Activated CD4-positive, alpha-beta T cell treated with anti-CD3 and anti-CD28 coated beads for 48 hours (primary cell): ENCODE data around the gene FOXP1.

Experiments used
- DNase-seq: peaks from one replicate; pipeline ENCODE4 v3.0.0-alpha.2; 2020

FOXP1 gene

DNA sequence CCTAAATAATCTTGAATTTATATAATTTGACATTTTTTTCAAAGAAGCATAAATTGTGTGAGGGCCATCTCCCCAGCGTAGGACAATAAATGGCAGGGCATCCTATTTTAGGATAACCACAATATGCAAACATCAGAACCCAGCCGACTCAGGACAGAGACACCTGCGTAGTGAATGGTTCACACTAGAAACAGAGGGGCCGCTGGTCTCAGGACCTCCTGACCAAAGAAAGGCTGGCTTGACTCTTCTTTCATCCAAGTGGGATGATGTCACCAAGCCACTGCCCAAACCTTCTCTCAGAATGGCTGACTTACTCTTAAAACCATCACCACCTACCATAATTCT lies 162.1 kb downstream of the FOXP1 start:
- DNase-seq = no peak

- DNase-seq = no peak
These were observed 164.2 kb downstream of the FOXP1 start for GRCh38 chr3:71419369-71419768.

- DNase-seq = no peak
These were observed 165.7 kb downstream of the FOXP1 start for GRCh38 chr3:71417791-71418190.

- DNase-seq = peak; percentile 57
These were observed 166.7 kb downstream of the FOXP1 start for GRCh38 chr3:71416876-71417275.

DNA sequence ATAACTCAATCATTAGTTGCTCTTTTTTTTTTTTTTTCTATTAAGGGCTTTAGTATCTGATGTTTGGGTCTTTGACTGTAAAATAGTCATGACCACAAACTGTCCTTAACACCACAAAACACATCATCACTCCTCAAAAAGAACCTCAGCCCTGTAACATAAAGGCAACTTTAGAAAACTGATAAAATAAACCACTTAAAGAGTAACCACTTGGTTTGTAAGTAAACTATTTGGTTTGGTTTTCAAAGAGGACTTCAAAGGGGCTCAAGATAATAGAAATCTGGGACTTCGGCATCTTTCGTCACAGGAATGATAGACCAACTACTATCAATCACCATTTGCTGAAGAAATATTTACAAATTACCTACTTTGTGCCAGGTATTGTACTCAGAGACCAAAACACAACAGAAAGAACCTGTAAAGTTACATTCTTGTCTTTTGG lies 167.8 kb downstream of the FOXP1 start:
- no peak for DNase-seq

DNA sequence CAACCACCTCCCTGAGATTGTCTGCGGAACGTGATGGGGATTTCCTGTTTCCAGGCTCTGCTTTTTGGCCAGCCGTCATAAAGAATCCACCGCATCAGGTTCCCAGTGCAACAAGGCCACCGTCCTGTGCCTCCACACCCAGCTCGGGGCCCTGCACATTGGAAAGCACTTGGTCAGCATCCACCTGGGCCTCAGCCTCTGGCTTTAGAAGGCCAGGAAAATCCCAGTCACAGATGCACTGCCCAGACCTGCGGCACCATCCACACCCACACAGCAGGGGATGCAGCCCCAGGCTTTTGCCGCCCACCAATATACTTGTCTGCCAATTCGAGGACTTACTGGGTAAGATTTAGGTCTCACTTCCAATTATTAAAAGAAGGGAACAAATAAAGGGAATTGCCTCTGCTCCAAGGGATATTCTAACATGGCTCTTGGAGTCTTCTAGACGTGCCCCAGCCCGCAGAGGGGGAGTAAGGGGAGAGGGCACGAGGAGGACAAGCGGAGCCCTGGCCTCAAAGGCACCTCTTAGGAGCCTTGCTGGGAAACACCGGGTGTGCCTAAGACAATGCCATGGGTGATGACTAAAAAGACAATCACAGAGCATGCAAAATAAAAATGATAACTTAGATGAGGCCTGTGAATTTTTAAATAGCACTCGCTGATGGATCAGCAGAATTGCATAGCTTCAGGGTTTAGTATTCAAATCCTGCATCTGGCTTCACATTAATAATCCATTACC lies 169.2 kb downstream of the FOXP1 start:
- DNase-seq = no peak

GRCh38 chr3:71413572-71413971 lies 170.0 kb downstream of the FOXP1 start:
- DNase-seq = no peak

DNA sequence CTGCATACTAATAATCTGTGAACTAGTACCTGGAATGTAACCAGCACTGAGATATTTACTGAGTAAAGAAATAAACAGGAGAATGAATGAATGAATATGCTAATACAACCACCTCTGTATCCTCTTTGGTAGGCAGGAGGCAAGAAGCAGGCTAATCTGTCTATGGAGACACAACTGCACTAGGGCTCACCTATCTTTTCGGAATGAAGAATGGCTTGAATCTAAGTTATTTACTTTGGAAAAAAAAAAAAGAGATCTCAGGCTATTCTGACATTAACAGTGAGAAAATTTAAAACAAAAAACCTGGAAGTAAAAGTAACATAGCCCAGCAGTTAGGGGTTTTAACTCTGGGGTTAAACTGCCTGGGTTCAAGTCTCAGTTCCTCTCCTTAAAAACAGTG lies 174.2 kb downstream of the FOXP1 start:
- DNase-seq = no peak

- DNase-seq = no peak
These were observed 174.6 kb downstream of the FOXP1 start for GRCh38 chr3:71408903-71409302.

DNA sequence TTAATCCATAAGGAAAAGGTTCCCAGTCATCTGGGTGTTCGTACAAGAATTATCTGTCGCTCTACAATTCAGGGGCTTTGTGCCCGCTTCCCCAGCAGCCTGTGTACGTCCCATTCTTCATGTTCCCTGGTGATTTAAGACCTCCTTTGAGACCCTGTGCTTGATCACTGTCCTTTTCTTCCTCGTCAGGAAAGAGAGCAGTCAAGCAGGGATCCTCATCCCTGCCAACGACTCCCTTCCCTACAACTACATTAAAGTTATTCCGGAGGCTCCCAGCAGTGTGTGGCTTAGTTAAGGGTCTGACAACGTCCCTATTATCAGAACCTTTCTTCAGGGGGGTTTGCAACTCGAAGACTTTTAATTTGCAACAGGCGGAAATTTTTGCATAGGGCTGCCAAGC lies 175.7 kb downstream of the FOXP1 start:
- no peak for DNase-seq

- DNase-seq = no peak
These were observed 176.3 kb downstream of the FOXP1 start for GRCh38 chr3:71406972-71407810.

DNA sequence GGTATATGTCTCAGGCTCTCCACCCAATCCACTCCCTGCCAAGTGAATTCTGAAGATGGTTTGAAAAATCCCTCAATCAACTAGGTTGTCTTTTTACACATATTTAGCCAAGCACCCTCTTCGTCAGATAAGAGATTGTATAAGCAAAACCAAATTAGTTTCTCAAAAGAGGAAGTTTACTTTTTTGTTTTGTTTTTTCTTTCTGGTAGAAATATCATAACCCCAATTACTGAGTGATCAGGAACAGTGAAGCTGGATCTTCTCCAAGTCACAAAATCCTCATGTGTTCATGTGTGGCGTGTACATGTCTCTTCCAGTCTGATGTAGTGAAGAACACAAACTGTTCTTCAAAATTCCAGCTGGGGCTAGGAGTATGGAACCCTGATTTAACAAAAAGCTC lies 180.6 kb downstream of the FOXP1 start:
- DNase-seq = no peak

- DNase-seq = no peak
These were observed 181.2 kb downstream of the FOXP1 start for GRCh38 chr3:71402280-71402679.

GRCh38 chr3:71401695-71402231 lies 181.8 kb downstream of the FOXP1 start:
- no peak for DNase-seq

- DNase-seq = no peak
These were observed 182.5 kb downstream of the FOXP1 start for GRCh38 chr3:71400986-71401451.

- no peak for DNase-seq
These were observed 184.1 kb downstream of the FOXP1 start for GRCh38 chr3:71399478-71399877.

GRCh38 chr3:71398157-71398836 lies 185.2 kb downstream of the FOXP1 start:
- DNase-seq = peak; percentile 47

- DNase-seq = no peak
These were observed 185.8 kb downstream of the FOXP1 start for GRCh38 chr3:71397726-71398125.

DNA sequence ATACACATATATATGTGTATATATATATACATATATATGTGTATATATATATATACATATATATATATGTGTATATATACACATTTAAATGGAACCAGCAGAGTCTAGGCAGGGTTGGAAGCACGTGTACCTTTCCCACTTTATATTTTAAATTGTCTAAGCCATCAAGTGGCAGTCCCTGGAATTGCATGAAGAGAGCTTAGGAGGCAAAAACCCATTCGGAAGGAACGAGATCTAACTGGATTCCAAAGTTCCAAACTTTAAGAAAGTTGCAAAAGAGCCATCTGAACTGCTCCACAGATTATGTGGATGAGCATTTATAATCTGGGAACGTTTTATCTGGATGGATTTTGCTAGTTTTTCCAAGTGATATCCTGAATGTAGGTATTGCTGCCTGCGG lies 186.5 kb downstream of the FOXP1 start:
- no peak for DNase-seq

DNA sequence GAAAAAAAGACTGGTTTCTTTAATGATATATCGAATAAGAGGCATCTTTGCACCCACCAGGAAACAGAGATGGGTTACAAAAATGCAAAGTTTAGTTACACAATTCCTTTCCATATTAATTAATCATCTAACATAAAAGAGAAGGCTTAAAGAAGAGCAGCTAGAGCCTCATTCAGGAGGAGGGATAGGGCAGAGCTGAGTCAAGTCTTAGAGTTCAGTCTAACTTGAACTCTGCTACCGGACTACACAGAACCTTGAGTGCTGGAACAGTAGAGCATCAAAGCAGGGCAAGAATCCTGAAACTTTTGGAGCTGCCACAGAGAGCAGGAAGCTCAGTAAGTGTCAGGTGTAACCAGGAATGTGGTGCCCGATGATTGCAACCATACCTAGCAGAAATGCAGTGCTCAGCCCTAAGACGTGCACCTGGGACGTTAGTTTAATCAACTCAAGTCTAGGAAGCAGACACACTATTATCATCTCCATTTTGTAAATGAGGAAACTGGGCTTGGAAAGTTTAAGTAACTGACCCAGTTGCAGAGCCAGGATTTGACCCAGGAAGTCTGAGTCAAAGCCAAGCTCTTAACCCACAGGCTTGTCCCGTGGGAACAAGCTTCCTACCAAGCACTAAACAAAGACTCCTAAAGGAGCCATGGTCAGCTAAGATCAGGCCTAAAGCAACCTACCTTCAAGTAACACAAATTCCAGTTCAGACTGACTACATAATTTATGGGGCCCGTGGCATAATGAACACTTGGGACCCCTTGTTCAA lies 187.4 kb downstream of the FOXP1 start:
- DNase-seq = no peak

- DNase-seq = no peak
These were observed 188.1 kb downstream of the FOXP1 start for GRCh38 chr3:71395470-71395869.

GRCh38 chr3:71393745-71394144 lies 189.8 kb downstream of the FOXP1 start:
- no peak for DNase-seq

DNA sequence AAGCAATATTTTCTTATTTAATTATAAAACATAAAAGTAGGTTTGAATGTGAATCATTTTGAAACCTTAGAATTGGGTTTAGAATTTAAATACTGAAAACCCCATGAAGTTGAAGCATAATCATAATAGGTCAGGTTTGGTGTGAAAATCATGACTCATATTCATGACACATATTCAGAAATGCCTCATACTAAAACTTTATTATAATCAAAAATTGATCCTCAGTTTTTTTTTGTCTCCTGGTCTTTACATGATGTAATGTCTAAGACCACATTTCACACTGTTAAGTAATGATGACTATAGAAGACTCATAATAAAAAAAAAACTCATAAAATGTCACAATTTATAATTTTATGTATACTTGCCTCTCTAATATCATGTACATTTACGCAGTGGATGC lies 190.4 kb downstream of the FOXP1 start:
- DNase-seq = no peak
